HCT116 (cell line): Measurements from ENCODE around the gene TSPOAP1.

Experiments used
- POLR2A ChIP-seq: IDR thresholded peaks from 2 replicates; pipeline ENCODE4 v1.7.0; 2011; ENCODE audit warnings: borderline replicate concordance; ENCODE audit not compliant: insufficient read depth, insufficient read length; ENCODE audit errors: extremely low read depth
- POLR2AphosphoS5 ChIP-seq: IDR thresholded peaks from 2 replicates; pipeline ENCODE4 v1.6.1; 2011; ENCODE audit warnings: mild to moderate bottlenecking, low read depth, low read length, moderate library complexity
- SIN3A ChIP-seq: IDR thresholded peaks from 2 replicates; pipeline ENCODE4 v1.6.1; 2012; ENCODE audit warnings: low read depth
- SRF ChIP-seq: IDR thresholded peaks from 2 replicates; pipeline ENCODE4 v1.6.1; 2012; ENCODE audit warnings: low read depth
- TF ChIP-seq, protein P1 (sequence below), 3 experiments: fragments of 200-600 bp in 1 of 3; sonication (generic) in 1 of 3; IDR thresholded peaks in 2 of 3; conservative IDR thresholded peaks in 1 of 3; 2 replicates each; pipeline ENCODE4 v1.5.1; 2012 to 2017; ENCODE audit warnings: low read depth in 2 of 3, low read length in 2 of 3, antibody characterized with exemption in 1 of 3, borderline replicate concordance in 1 of 3, control low read depth in 1 of 3, mild to moderate bottlenecking in 1 of 3, mixed read lengths in 1 of 3, mixed run types in 1 of 3, moderate library complexity in 1 of 3; ENCODE audit not compliant: insufficient read depth in 1 of 3
- TF ChIP-seq, protein P2 (sequence below): IDR thresholded peaks from 2 replicates; pipeline ENCODE4 v1.6.1; 2012

DNA sequence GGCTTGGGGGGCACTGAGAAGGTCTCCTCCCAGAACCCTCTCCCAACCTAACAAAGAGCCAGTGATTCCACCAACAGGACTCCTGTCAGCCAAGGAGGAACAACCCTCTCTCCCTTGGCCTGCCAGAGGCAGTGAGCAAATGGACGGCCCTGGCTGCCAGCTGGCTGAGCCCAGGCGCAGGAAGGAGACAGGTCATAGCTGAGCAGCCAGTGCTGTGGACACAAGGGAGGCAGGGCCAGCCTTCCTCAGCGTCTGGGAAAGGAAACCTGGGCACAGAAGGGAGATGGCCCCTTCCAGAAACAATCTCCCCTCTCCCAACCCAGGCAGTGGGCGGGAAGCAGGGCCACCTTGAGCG lies 50.0 kb downstream of the TSPOAP1 start:
- TF ChIP-seq, protein P1, sequence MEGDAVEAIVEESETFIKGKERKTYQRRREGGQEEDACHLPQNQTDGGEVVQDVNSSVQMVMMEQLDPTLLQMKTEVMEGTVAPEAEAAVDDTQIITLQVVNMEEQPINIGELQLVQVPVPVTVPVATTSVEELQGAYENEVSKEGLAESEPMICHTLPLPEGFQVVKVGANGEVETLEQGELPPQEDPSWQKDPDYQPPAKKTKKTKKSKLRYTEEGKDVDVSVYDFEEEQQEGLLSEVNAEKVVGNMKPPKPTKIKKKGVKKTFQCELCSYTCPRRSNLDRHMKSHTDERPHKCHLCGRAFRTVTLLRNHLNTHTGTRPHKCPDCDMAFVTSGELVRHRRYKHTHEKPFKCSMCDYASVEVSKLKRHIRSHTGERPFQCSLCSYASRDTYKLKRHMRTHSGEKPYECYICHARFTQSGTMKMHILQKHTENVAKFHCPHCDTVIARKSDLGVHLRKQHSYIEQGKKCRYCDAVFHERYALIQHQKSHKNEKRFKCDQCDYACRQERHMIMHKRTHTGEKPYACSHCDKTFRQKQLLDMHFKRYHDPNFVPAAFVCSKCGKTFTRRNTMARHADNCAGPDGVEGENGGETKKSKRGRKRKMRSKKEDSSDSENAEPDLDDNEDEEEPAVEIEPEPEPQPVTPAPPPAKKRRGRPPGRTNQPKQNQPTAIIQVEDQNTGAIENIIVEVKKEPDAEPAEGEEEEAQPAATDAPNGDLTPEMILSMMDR (IDR thresholded peaks at IDR 0.05 in 2 of 3, conservative IDR thresholded peaks at IDR 0.05 in 1 of 3; ENCODE audit: borderline replicate concordance in 1 of 3, insufficient read depth in 1 of 3, low read depth in 2 of 3, low read length in 2 of 3): no peak
- TF ChIP-seq SIN3A (no peak), SRF (no peak), POLR2A (no peak), POLR2AphosphoS5 (no peak)
- TF ChIP-seq, protein P2, sequence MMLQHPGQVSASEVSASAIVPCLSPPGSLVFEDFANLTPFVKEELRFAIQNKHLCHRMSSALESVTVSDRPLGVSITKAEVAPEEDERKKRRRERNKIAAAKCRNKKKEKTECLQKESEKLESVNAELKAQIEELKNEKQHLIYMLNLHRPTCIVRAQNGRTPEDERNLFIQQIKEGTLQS: no peak
